Kidney epithelial cell (primary cell): ENCODE measurements around the gene CLDN22. TPM values are rescaled to one million over a fixed set of nuclear protein-coding genes. Genes with fewer than 3 reads are reported as not detected.
"Not testable (repeated sequence)": the region's sequence is repeated elsewhere in the genome, so short reads cannot be mapped to it uniquely, and the experiment has no call there.

Experiments used
- DNase-seq: peaks from one replicate; pipeline ENCODE4 v3.0.0-alpha.2; 2010; ENCODE audit warnings: low read depth
- H3K27me3 ChIP-seq: 2 replicates; pipeline ENCODE4 v1.6.0; 2011; ENCODE audit warnings: low read length; ENCODE audit not compliant: control insufficient read depth, insufficient read depth
- H3K36me3 ChIP-seq: 2 replicates; pipeline ENCODE4 v1.5.1; 2011; ENCODE audit warnings: low read length; ENCODE audit not compliant: control insufficient read depth, insufficient read depth
- H3K4me3 ChIP-seq: 2 replicates; pipeline ENCODE4 v1.5.1; 2011; ENCODE audit warnings: low read depth, mild to moderate bottlenecking, control low read depth, low read length
- CTCF ChIP-seq: IDR thresholded peaks from 2 replicates; pipeline ENCODE4 v1.5.1; 2011; ENCODE audit warnings: mild to moderate bottlenecking, moderate library complexity, low read length, control low read depth, inconsistent platforms; ENCODE audit not compliant: insufficient read depth, poor library complexity, severe bottlenecking
- total RNA-seq: library from RNA; depleted of rRNA; stranded (reverse); fragments of >200 nt; gene quantifications from 2 replicates; pipeline ENCODE4 v1.2.3, GENCODE V29; 2015

The CLDN22 gene
- total RNA-seq, 1 donor from 2014 or later = not detected

- Histone ChIP-seq H3K36me3 (no peaks in the 10 kb centered on the region), H3K4me3 (no peak overlapping the region), H3K27me3 (no peaks in the 10 kb centered on the region)
- no peak for DNase-seq
- no peak for TF ChIP-seq CTCF
Measured at GRCh38 chr4:183324619-183325018, 4.5 kb upstream of the CLDN22 start.

DNA sequence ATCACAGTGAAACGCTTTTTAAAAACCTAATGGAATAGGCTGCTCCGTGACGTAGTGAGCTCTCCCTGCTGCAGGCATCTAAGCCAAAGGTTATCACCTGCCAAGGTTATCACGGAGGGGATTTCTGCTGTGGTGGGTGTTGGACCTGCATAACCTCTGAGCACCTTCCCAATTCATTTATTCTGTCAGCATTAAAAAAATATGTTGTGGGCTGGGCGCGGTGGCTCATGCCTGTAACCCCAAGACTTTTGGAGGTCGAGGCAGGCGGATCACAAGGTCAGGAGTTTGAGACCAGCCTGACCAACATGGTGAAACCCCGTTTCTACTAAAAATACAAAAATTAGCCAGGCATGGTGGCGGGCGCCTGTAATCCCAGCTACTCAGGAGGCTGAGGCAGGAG, 4.0 kb upstream of the CLDN22 start:
- H3K27me3 ChIP-seq, DNase-seq, H3K36me3 ChIP-seq, H3K4me3 ChIP-seq: not testable (repeated sequence)

- no peak for TF ChIP-seq CTCF
Measured at GRCh38 chr4:183323295-183323694, 3.2 kb upstream of the CLDN22 start.

DNA sequence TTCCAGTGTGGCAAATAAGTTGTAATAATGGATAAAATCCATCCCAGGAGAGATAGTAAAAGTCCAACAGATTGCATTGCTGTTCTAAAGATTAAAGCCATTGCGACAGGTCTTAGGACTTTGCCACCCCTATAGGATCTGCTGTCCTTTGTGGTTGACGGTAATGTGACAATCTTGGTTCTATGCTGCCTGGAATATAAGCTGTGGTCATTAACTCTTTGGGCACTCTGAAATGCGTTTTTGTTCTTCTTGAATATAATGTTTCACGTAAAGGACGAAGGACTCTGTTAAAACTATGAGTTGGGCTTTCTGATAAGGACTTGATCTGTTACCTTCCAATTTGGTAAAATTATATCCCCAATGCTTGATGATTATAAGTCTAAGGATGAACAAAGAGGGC, 2.2 kb upstream of the CLDN22 start, which contains the start of gene CLDN24:
Gene CLDN24, minus strand, starts transcription at position 101 of the 400 bp plus-strand sequence. Its CDS starts 0 bp downstream, at position 101.
- H3K36me3 ChIP-seq = no peaks in the 10 kb centered on the region
- no peak for TF ChIP-seq CTCF
- no peaks in the 10 kb centered on the region for H3K27me3 ChIP-seq
- DNase-seq = no peak
- H3K4me3 ChIP-seq = no peak within 1 kb of the TSS

More at GRCh38 chr4:183323295-183323694, 3.2 kb upstream of the CLDN22 start:
- Histone ChIP-seq H3K36me3 (no peaks in the 10 kb centered on the region), H3K4me3 (no peak overlapping the region), H3K27me3 (no peaks in the 10 kb centered on the region)
- no peak for DNase-seq

GRCh38 chr4:183321516-183321915, 1.4 kb upstream of the CLDN22 start:
- Histone ChIP-seq H3K4me3 (no peak overlapping the region), H3K27me3 (no peaks in the 10 kb centered on the region), H3K36me3 (no peaks in the 10 kb centered on the region)
- no peak for DNase-seq
- TF ChIP-seq CTCF = no peak

GRCh38 chr4:183321079-183321478, 1.0 kb upstream of the CLDN22 start:
- DNase-seq = no peak
- no peak for TF ChIP-seq CTCF
- Histone ChIP-seq H3K27me3 (no peaks in the 10 kb centered on the region), H3K36me3 (no peaks in the 10 kb centered on the region), H3K4me3 (no peak overlapping the region)
